NCI-H2196 (cell line): ENCODE data around the gene CHCHD4.
A peak's percentile ranks its signal among the peaks of the same experiment; 100 is the strongest.

Experiments
- DNase-seq: peaks from one replicate; lab custom pipeline; 2025; ENCODE audit not compliant: unreplicated experiment; lab: John Stamatoyannopoulos, UW

CHCHD4 gene

DNA sequence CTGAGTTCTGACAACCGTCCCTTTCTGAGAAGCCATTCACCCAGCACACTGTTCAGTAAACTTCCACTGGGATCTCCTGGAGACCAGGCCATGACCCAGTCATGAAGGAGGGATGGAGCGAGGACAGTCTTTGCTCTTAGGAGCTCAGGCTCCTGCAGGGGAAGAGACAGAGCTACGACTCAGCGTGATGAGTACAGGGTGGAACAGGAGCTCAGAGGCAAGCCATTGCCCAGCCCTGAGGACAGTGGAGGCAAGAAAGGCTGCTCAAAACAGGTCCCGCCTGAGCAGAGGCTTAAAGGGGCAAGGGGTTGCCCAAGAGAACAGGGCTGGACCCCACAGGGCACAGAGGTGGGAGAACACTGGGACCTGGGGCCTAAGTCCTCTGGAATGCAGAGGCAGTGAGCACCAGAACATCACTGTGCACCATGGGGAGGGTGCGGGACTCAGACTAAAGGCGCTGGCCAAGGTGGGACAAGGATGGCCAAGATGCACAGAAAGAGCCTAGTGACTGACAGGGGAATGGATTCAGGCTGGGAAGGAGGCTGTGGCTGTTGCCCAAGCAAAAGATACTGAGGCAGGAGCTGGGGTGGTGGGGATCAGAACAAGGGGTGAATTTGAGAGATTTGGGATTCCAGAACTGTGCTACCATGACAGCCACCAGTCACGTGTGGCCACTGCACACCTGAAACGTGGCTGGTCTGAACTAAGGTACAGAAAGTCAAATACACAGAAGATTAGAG is 26.0 kb upstream of the CHCHD4 start:
- no peak for DNase-seq

GRCh38 chr3:14150078-14150477 is 25.4 kb upstream of the CHCHD4 start:
- no peak for DNase-seq

- peak; percentile 13 for DNase-seq
These were observed 23.6 kb upstream of the CHCHD4 start for GRCh38 chr3:14148041-14148985.

- DNase-seq = no peak
These were observed 22.9 kb upstream of the CHCHD4 start for GRCh38 chr3:14147617-14148016.

GRCh38 chr3:14147066-14147435 is 22.4 kb upstream of the CHCHD4 start:
- DNase-seq = no peak

- no peak for DNase-seq
These were observed 21.9 kb upstream of the CHCHD4 start for GRCh38 chr3:14146381-14147065.

- DNase-seq = no peak
These were observed 21.2 kb upstream of the CHCHD4 start for GRCh38 chr3:14145670-14146380.

GRCh38 chr3:14145236-14145635 is 20.6 kb upstream of the CHCHD4 start:
- DNase-seq = no peak

GRCh38 chr3:14144423-14145075 is 19.9 kb upstream of the CHCHD4 start:
- DNase-seq = peak; percentile 73

- DNase-seq = no peak
These were observed 18.9 kb upstream of the CHCHD4 start for GRCh38 chr3:14143271-14144225.

GRCh38 chr3:14142567-14143270 is 18.0 kb upstream of the CHCHD4 start:
- DNase-seq = no peak

- DNase-seq = no peak
These were observed 17.1 kb upstream of the CHCHD4 start for GRCh38 chr3:14141602-14142341.

DNA sequence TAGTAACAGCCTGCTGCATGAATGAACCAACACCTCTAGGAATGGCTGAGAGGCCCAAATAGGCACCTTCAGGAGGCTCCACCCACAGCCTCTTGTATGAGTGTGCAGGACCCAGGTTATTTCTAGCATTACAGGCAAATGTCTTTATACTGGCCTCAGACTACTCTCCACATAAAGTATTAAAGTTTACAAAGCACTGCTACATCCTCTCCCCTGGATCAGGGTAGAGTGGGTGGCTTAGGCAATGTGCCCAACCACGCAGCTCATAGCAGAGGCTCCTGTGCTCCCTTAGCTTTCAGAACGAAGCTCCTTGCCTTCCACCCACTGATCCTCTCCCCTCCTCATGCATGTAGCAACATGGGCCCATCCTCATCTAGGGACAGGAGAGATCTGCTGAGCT is 16.5 kb upstream of the CHCHD4 start:
- DNase-seq = no peak

DNA sequence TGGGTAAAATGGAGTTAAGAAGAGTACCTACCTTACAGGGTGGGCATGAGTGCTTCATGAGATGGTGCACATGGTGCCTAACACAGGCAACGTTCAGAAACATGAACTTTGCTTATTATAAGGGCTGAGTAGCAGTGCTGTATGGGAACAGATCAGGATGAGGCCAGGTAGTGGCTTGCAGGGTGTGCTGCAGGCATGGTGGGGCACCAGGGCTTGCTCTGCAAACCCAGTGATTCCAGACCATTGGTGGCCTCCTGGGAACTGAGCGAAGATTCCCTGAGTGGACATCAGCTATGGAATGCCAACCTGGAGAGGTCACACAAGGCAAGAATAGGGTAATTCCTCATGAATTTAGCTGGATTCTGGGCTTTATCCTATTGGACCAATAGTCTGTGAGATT is 16.0 kb upstream of the CHCHD4 start:
- DNase-seq = no peak

GRCh38 chr3:14139771-14140170 is 15.1 kb upstream of the CHCHD4 start:
- no peak for DNase-seq

- DNase-seq = no peak
These were observed 14.4 kb upstream of the CHCHD4 start for GRCh38 chr3:14138878-14139655.
